Upper lobe of right lung (tissue), 1 donor: ENCODE results near the gene PAGE1. TPM values are rescaled to one million over a fixed set of nuclear protein-coding genes. Genes with fewer than 3 reads are reported as not detected.
"Not testable (repeated sequence)": the region's sequence is repeated elsewhere in the genome, so short reads cannot be mapped to it uniquely, and the experiment has no call there.

ENCODE experiments used
- ATAC-seq: fragments of 200-7000 bp; cut with Tn5 transposase; one replicate; pipeline ENCODE4 v1.9.1; 2020; ENCODE audit warnings: mild to moderate bottlenecking, moderate library complexity
- DNase-seq: peaks from one replicate; pipeline ENCODE4 v3.0.0-alpha.2; 2020
- H3K27ac ChIP-seq: fragments of 200-600 bp; one replicate; pipeline ENCODE4 v1.8.0; 2022
- H3K27me3 ChIP-seq: fragments of 200-600 bp; one replicate; pipeline ENCODE4 v1.8.0; 2022; ENCODE audit warnings: mild to moderate bottlenecking
- H3K36me3 ChIP-seq: fragments of 200-600 bp; one replicate; pipeline ENCODE4 v1.8.0; 2022
- H3K4me1 ChIP-seq: fragments of 200-600 bp; one replicate; pipeline ENCODE4 v1.8.0; 2022
- H3K4me3 ChIP-seq: fragments of 200-600 bp; one replicate; pipeline ENCODE4 v1.8.0; 2022; ENCODE audit warnings: mild to moderate bottlenecking
- H3K9me3 ChIP-seq: fragments of 200-600 bp; one replicate; pipeline ENCODE4 v1.8.0; 2022
- CTCF ChIP-seq: fragments of 200-600 bp; IDR thresholded peaks from one replicate; pipeline ENCODE4 v1.8.0; 2022; ENCODE audit warnings: antibody characterized with exemption
- intact Hi-C: fragments of 100-400 bp; cut with DNase I; formaldehyde crosslinking; loops from one replicate; pipeline ENCODE4 v1.11.0; 2022
- long read RNA-seq: library from polyadenylated mRNA; unstranded; transcript quantifications from one replicate; pipeline ENCODE4 v2.0.0, GENCODE V29; 2021
- total RNA-seq: library from RNA; stranded (reverse); fragmentation: NEBNext Ultra II Directional; extraction: Animal tissue kit (Norgen Biotek cat#: 25700); gene quantifications from one replicate; pipeline ENCODE4 v1.2.1, GENCODE V29; 2021
- donor health status: DM: no; HTN: yes; CAD: no; lungs with severe emphysema.

Gene PAGE1
- not detected for total RNA-seq
- long read RNA-seq: 0 reads

- no peak for DNase-seq
- intact Hi-C loops: no loop called here
- H3K36me3 ChIP-seq: no peaks in the 10 kb centered on the region
- H3K4me1 ChIP-seq: no peaks in the 10 kb centered on the region
- no peak for TF ChIP-seq CTCF
- no peaks in the 10 kb centered on the region for H3K27me3 ChIP-seq
- no peak for ATAC-seq
- no peaks in the 10 kb centered on the region for H3K9me3 ChIP-seq
- no peak within 1 kb of the TSS for H3K27ac ChIP-seq
- H3K4me3 ChIP-seq: no peak within 1 kb of the TSS
Measured at GRCh38 chrX:49695276-49696180, at the start of gene PAGE1. Gene PAGE1 (minus strand): TSS chrX:49695984. CDS start chrX:49694770, 1,214 bp downstream.

- H3K36me3 ChIP-seq, H3K4me1 ChIP-seq, H3K4me3 ChIP-seq, DNase-seq, ATAC-seq, intact Hi-C loops, H3K27ac ChIP-seq, H3K27me3 ChIP-seq, H3K9me3 ChIP-seq: not testable (repeated sequence)
Measured at GRCh38 chrX:49741501-49741900, 45.7 kb upstream of the PAGE1 start.

GRCh38 chrX:49727847-49728246 lies 32.1 kb upstream of the PAGE1 start:
- intact Hi-C loops: no loop called here
- no peak overlapping the region for H3K27ac ChIP-seq
- ATAC-seq: no peak

GRCh38 chrX:49726966-49727365 lies 31.2 kb upstream of the PAGE1 start:
- no peak for ATAC-seq
- no peaks in the 10 kb centered on the region for H3K27me3 ChIP-seq
- TF ChIP-seq CTCF: no peak
- no peaks in the 10 kb centered on the region for H3K4me1 ChIP-seq
- no peak overlapping the region for H3K27ac ChIP-seq
- DNase-seq: no peak
- no peaks in the 10 kb centered on the region for H3K36me3 ChIP-seq
- H3K9me3 ChIP-seq: no peaks in the 10 kb centered on the region
- intact Hi-C loops: no loop called here
- H3K4me3 ChIP-seq: no peak overlapping the region

More at GRCh38 chrX:49727847-49728246, 32.1 kb upstream of the PAGE1 start:
- DNase-seq: no peak
- Histone ChIP-seq H3K36me3 (no peaks in the 10 kb centered on the region), H3K4me1 (no peaks in the 10 kb centered on the region), H3K4me3 (no peak overlapping the region), H3K27me3 (no peaks in the 10 kb centered on the region), H3K9me3 (no peaks in the 10 kb centered on the region)
- no peak for TF ChIP-seq CTCF

GRCh38 chrX:49725923-49726904 lies 30.4 kb upstream of the PAGE1 start:
- intact Hi-C loops: no loop called here
- ATAC-seq: no peak

More at GRCh38 chrX:49725923-49726904, 30.4 kb upstream of the PAGE1 start:
- no peak for DNase-seq
- no peaks in the 10 kb centered on the region for H3K9me3 ChIP-seq
- H3K36me3 ChIP-seq: no peaks in the 10 kb centered on the region
- no peaks in the 10 kb centered on the region for H3K4me1 ChIP-seq
- no peak overlapping the region for H3K27ac ChIP-seq
- no peak for TF ChIP-seq CTCF
- no peak overlapping the region for H3K4me3 ChIP-seq
- H3K27me3 ChIP-seq: no peaks in the 10 kb centered on the region
